HG03135 (cell line): Measurements from ENCODE around the gene COX6A2.

ENCODE experiments used
- ATAC-seq: cut with Tn5 transposase; IDR thresholded peaks from one replicate; pipeline ENCODE4 v1.9.1; 2021; ENCODE audit warnings: mild to moderate bottlenecking, moderate library complexity; ENCODE audit not compliant: unreplicated experiment

COX6A2 gene

GRCh38 chr16:31411024-31411844 is 16.9 kb downstream of the COX6A2 start:
- no peak for ATAC-seq

GRCh38 chr16:31410082-31410481 is 18.1 kb downstream of the COX6A2 start:
- no peak for ATAC-seq

- ATAC-seq, result no peak
These were observed 18.7 kb downstream of the COX6A2 start for GRCh38 chr16:31409433-31409832.

- ATAC-seq, result no peak
These were observed 20.8 kb downstream of the COX6A2 start for GRCh38 chr16:31407406-31407805.

- no peak for ATAC-seq
These were observed 23.7 kb downstream of the COX6A2 start for GRCh38 chr16:31404353-31405064.

GRCh38 chr16:31403590-31404352 is 24.4 kb downstream of the COX6A2 start:
- no peak for ATAC-seq

- no peak for ATAC-seq
These were observed 25.5 kb downstream of the COX6A2 start for GRCh38 chr16:31402687-31403086.

- ATAC-seq, result no peak
These were observed 26.7 kb downstream of the COX6A2 start for GRCh38 chr16:31401436-31401835.

- no peak for ATAC-seq
These were observed 28.0 kb downstream of the COX6A2 start for GRCh38 chr16:31400191-31400590.

GRCh38 chr16:31397701-31398100 is 30.5 kb downstream of the COX6A2 start:
- ATAC-seq, result no peak

- no peak for ATAC-seq
These were observed 31.0 kb downstream of the COX6A2 start for GRCh38 chr16:31397096-31397660.

GRCh38 chr16:31395647-31396046 is 32.5 kb downstream of the COX6A2 start:
- ATAC-seq, result no peak

GRCh38 chr16:31393056-31393455 is 35.1 kb downstream of the COX6A2 start, which contains the start of gene ITGAD:
ITGAD (plus strand) TSS chr16:31393335; CDS start chr16:31393361, 26 bp downstream.
- no peak for ATAC-seq

- ATAC-seq, result no peak
These were observed 37.6 kb downstream of the COX6A2 start for GRCh38 chr16:31390504-31391041.

- ATAC-seq, result no peak
These were observed 39.6 kb downstream of the COX6A2 start for GRCh38 chr16:31388535-31388934.

- ATAC-seq, result no peak
These were observed 41.8 kb downstream of the COX6A2 start for GRCh38 chr16:31386157-31386984.

- no peak for ATAC-seq
These were observed 42.5 kb downstream of the COX6A2 start for GRCh38 chr16:31385680-31386079.

- no peak for ATAC-seq
These were observed 45.5 kb downstream of the COX6A2 start for GRCh38 chr16:31382485-31383161.

GRCh38 chr16:31380201-31380600 is 48.0 kb downstream of the COX6A2 start:
- no peak for ATAC-seq
